Globus pallidus (tissue), 1 donor: Measurements from ENCODE around the gene COL23A1.

Source experiments
- DNase-seq: peaks from one replicate; pipeline ENCODE4 v3.0.0-alpha.2; 2015; ENCODE audit warnings: low spot score

COL23A1 gene

GRCh38 chr5:178283520-178283919 is 306.7 kb downstream of the COL23A1 start:
- DNase-seq, result no peak

DNA sequence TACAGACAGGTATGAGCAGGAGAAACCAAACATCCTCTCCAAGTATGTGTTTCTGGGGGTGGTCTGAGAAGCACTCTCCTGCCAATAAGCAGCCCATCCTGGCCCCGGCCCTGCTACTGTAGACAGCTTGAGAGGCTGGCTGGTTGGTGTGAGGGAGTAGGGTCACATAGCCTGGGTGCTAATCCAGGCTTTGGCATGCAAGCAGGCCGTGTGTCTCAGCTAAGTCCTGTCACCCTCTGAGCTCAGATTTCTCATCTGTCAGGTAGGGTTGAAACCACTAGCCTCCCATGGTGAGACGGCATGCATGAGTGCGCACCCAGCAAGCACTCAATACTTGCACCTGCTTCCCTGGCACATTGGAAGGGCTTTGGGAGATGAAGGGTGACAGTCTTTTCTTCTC is 307.8 kb downstream of the COL23A1 start:
- DNase-seq, result no peak

GRCh38 chr5:178281331-178281730 is 308.9 kb downstream of the COL23A1 start:
- DNase-seq, result no peak

GRCh38 chr5:178280631-178281030 is 309.6 kb downstream of the COL23A1 start:
- DNase-seq, result no peak

- peak; percentile 85 for DNase-seq
Observed at GRCh38 chr5:178279723-178280438, 310.3 kb downstream of the COL23A1 start.

DNA sequence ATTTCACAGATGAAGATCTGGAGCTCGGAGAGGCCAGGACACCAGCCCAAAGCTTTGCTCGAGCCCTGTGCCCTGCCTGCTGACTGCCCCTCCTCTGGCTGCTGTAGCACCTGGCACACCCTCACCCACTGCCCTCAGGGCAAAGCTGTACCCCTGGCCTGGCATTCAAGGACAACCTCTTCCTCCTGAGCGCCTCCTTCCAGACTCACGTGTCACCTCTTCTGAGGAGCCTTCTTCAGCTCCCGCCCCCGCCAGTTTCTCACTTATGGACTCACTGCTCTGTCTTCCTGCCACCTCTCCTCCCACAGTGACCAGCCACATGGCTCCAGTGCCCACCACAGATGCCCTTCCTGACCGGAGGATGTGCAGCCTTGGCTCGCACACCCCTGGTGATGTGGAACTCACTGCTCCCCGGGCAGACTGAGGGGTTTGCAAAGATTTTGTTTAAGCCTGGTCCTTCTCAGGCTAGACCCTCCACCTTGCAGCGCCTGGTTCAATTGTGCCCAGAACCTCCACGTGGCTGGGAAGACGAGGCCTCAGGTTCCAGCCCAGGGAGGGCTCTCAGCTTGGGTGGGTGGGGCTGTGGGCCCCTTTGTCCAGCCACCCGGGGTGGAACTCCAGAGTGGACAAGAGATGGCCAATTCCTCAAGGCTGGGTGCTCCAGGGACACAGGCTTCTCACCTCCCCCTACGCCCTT is 311.0 kb downstream of the COL23A1 start:
- no peak for DNase-seq

- no peak for DNase-seq
Observed at GRCh38 chr5:178278358-178279023, 311.7 kb downstream of the COL23A1 start.

- no peak for DNase-seq
Observed at GRCh38 chr5:178277866-178278265, 312.3 kb downstream of the COL23A1 start.

GRCh38 chr5:178277346-178277745 is 312.8 kb downstream of the COL23A1 start:
- DNase-seq, result no peak

DNA sequence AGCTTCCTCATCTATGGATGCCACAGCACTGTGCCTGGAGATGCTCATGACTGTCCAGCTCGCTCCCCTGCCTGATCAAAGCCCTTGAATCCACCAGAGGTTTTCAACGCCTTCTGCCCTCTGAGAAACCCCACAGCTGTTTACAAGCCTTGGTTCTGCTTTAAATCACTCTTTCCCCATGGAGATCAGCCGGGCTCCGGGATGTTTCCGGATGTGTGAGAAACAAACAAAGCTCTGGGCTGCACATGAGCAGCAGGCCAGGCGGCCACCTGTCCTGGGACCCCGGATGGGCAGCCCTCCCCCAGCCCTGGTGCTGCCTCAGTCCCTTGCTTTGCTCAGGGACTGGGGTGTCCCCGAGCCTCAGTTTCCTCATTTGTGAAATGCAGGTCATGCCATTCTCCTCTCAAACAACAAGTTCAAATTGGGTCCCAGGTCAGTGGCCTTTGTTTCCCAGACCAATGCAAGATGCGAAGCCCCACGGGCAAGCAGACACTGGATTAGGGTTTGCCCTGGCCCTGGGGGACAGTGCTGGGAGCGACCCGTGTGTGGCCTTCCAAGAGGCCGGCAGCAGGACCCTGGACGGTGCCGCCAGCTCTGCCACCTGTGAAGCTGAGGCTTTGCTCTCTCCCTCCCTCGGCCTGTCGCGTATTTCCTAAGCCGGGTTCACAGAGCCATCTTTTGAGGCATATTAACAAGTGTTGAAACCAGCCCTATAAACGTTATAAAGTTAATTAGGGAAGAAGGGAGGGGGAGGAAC is 315.2 kb downstream of the COL23A1 start:
- DNase-seq, result no peak

- DNase-seq, result no peak
Observed at GRCh38 chr5:178273665-178274541, 316.3 kb downstream of the COL23A1 start.

- no peak for DNase-seq
Observed at GRCh38 chr5:178273041-178273440, 317.2 kb downstream of the COL23A1 start.

GRCh38 chr5:178272591-178272990 is 317.6 kb downstream of the COL23A1 start:
- DNase-seq, result no peak

GRCh38 chr5:178271726-178272479 is 318.3 kb downstream of the COL23A1 start:
- DNase-seq, result no peak

GRCh38 chr5:178271231-178271630 is 319.0 kb downstream of the COL23A1 start:
- no peak for DNase-seq

GRCh38 chr5:178269499-178269898 is 320.7 kb downstream of the COL23A1 start:
- DNase-seq, result no peak

- DNase-seq, result no peak
Observed at GRCh38 chr5:178267876-178268275, 322.3 kb downstream of the COL23A1 start.

DNA sequence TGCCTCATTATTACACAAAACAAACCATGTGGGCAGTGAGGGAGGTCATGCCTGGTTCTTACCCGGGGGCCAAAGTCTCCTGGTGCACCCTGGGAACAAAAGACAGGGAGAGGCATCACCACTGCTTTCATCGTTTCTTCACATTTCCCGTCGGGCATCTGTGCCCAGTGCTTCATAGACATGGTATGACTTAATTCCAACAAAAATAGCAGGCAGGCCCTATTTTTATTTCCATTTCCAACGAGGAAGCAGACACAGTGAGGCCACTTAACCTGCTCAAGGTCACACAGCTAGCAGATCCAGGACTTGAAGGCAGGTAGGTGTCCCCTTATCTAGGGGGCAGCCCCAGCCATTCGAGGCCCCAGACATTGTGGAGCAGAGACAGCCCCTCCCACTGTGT is 322.9 kb downstream of the COL23A1 start:
- no peak for DNase-seq

DNA sequence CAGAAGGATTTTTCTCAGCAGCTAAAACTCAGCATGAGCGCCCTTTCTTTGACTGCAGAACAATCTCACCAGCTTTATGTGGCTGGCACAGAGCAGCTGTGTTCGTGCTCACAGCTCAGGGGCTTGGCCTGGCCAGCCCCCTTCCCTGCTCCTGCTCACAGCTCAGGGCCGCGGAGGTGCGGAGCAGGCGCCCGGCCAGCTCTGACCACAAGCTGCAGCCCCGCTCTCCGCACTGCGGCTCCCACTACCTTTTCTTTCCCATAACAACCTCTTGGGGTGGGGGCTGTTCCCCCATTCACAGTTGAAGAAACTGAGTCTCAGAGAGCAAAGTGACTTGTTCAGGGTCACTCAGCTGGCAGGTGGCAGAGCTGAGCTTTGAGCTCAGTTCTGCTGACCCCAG is 323.6 kb downstream of the COL23A1 start:
- no peak for DNase-seq

- no peak for DNase-seq
Observed at GRCh38 chr5:178265746-178266145, 324.4 kb downstream of the COL23A1 start.

- no peak for DNase-seq
Observed at GRCh38 chr5:178264044-178264443, 326.1 kb downstream of the COL23A1 start.
